ENCODE results near the gene POP4. TPM values are rescaled to one million over a fixed set of nuclear protein-coding genes. Genes with fewer than 3 reads are reported as not detected.

Gene POP4
- total RNA-seq, 1 experiment from 2014 or later: 116 TPM

GRCh38 chr19:29645491-29645867 is 39.4 kb downstream of the POP4 start:
- DNase-seq (ENCODE audit: low read depth, low spot score): no peak
- CTCF ChIA-PET: no interaction called here
- Histone ChIP-seq H3K36me3 (ENCODE audit: control insufficient read depth, insufficient read depth, low read length) (no peaks in the 10 kb centered on the region), H3K4me3 (ENCODE audit: low read depth in 2 of 2, low read length in 2 of 2) (no peak overlapping the region), H3K4me1 (ENCODE audit: control insufficient read depth, insufficient read depth, low read length) (peaks cover 13% of the 10 kb centered on the region), H3K9me3 (ENCODE audit: control insufficient read depth, insufficient read depth, low read depth, low read length) (no peaks in the 10 kb centered on the region), H3K27ac (ENCODE audit: low read length) (no peak overlapping the region), H3K27me3 (ENCODE audit: control insufficient read depth, insufficient read depth, low read length) (no peaks in the 10 kb centered on the region)
- POLR2A ChIA-PET: no interaction called here
- ATAC-seq: 0 out of 2 replicates have a peak, but pooled peaks have one; percentile 49
- intact Hi-C loops (cut with micrococcal nuclease; ENCODE audit: unreplicated experiment): no loop called here
- no TSS peak for BruUV-seq (replicated peaks)
- TF ChIP-seq POLR2AphosphoS5 (IDR thresholded peaks at IDR 0.05; ENCODE audit: low read depth, low read length): no peak
- no peak for TF ChIP-seq CTCF (IDR thresholded peaks at IDR 0.05)
- TF ChIP-seq REST (IDR thresholded peaks at IDR 0.05; ENCODE audit: insufficient read depth in 1 of 2, low read depth in 2 of 2, low read length in 1 of 2): no peak
- no peak for TF ChIP-seq TCF7L2 (IDR thresholded peaks at IDR 0.05; ENCODE audit: low read depth, low read length)
- TF ChIP-seq SIN3A (IDR thresholded peaks at IDR 0.05; ENCODE audit: borderline replicate concordance, insufficient read depth, low read depth, low read length): no peak
- in situ Hi-C loops (cut with HindIII; ENCODE audit: low pct_unique_long_range_greater_than_20kb, low sequenced_read_pairs): no loop called here

GRCh38 chr19:29645911-29646310 is 39.8 kb downstream of the POP4 start:
- intact Hi-C loops (cut with micrococcal nuclease; ENCODE audit: unreplicated experiment) (no loop called here), in situ Hi-C loops (cut with HindIII; ENCODE audit: low pct_unique_long_range_greater_than_20kb, low sequenced_read_pairs) (no loop called here)
- H3K9me3 ChIP-seq (ENCODE audit: control insufficient read depth, insufficient read depth, low read depth, low read length): no peaks in the 10 kb centered on the region
- no peaks in the 10 kb centered on the region for H3K36me3 ChIP-seq (ENCODE audit: control insufficient read depth, insufficient read depth, low read length)
- no peaks in the 10 kb centered on the region for H3K27me3 ChIP-seq (ENCODE audit: control insufficient read depth, insufficient read depth, low read length)
- no TSS peak for BruUV-seq (replicated peaks)
- H3K4me3 ChIP-seq (ENCODE audit: low read depth in 2 of 2, low read length in 2 of 2): no peak overlapping the region
- ChIA-PET CTCF (no interaction called here), POLR2A (no interaction called here)
- TF ChIP-seq CTCF (IDR thresholded peaks at IDR 0.05) (no peak), TCF7L2 (IDR thresholded peaks at IDR 0.05; ENCODE audit: low read depth, low read length) (no peak), SIN3A (IDR thresholded peaks at IDR 0.05; ENCODE audit: borderline replicate concordance, insufficient read depth, low read depth, low read length) (no peak), REST (IDR thresholded peaks at IDR 0.05; ENCODE audit: insufficient read depth in 1 of 2, low read depth in 2 of 2, low read length in 1 of 2) (no peak), POLR2AphosphoS5 (IDR thresholded peaks at IDR 0.05; ENCODE audit: low read depth, low read length) (no peak)
- ATAC-seq: peak; percentile 80
- peak overlapping the region; percentile 49 for H3K27ac ChIP-seq (ENCODE audit: low read length)
- DNase-seq (ENCODE audit: low read depth, low spot score): no peak
- peaks cover 13% of the 10 kb centered on the region for H3K4me1 ChIP-seq (ENCODE audit: control insufficient read depth, insufficient read depth, low read length)

Data from Panc1 (cell line).